Dendritic cell treated with granulocyte-macrophage colony-stimulating factor and Interleukin-4, amounts not matched to agents 40 ng/mL and 50 ng/mL, for 4 days (primary cell): Measurements from ENCODE around the gene MKX.
A peak's percentile ranks its signal among the peaks of the same experiment; 100 is the strongest.

Experiments used
- H3K27ac Mint-ChIP-seq: one replicate; pipeline ENCODE4 v1.8.0; 2022; ENCODE audit warnings: mild to moderate bottlenecking, mixed read lengths
- H3K27me3 Mint-ChIP-seq: one replicate; pipeline ENCODE4 v1.8.0; 2022; ENCODE audit warnings: mild to moderate bottlenecking, mixed read lengths
- H3K36me3 Mint-ChIP-seq: one replicate; pipeline ENCODE4 v1.8.0; 2022; ENCODE audit warnings: low read depth, mixed read lengths
- H3K4me1 Mint-ChIP-seq: one replicate; pipeline ENCODE4 v1.8.0; 2022; ENCODE audit warnings: low read depth, mixed read lengths
- H3K4me3 Mint-ChIP-seq: one replicate; pipeline ENCODE4 v1.8.0; 2022; ENCODE audit warnings: mild to moderate bottlenecking, moderate library complexity, mixed read lengths
- H3K9me3 Mint-ChIP-seq: one replicate; pipeline ENCODE4 v1.8.0; 2022; ENCODE audit warnings: mixed read lengths
- intact Hi-C: fragments of 100-400 bp; cut with micrococcal nuclease; formaldehyde crosslinking; loops from one replicate; pipeline ENCODE4 v1.15.0; 2022

MKX gene

DNA sequence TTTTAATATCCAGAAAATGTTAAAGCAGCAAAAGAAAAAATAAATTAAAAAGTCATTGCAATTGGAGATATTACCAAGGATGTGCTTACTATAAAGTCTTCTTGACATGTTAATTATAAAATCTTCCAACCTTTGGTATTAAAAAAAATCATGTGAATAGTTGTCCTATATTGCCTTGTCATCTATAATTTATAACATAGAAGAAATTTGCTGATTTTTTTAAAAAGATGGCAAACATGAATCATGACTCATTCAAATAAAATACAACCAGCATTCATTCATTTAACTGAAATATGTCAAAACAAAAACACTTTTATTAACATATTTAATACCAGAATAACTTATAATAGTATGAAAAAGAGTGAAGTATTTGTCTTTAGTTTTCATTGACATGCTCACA is 72.6 kb downstream of the MKX start:
- intact Hi-C loops = no loop called here
- H3K27me3 Mint-ChIP-seq = no peaks in the 10 kb centered on the region
- no peaks in the 10 kb centered on the region for H3K4me1 Mint-ChIP-seq
- H3K27ac Mint-ChIP-seq = no peak overlapping the region
- H3K9me3 Mint-ChIP-seq = no peaks in the 10 kb centered on the region
- no peaks in the 10 kb centered on the region for H3K36me3 Mint-ChIP-seq
- no peak overlapping the region for H3K4me3 Mint-ChIP-seq

DNA sequence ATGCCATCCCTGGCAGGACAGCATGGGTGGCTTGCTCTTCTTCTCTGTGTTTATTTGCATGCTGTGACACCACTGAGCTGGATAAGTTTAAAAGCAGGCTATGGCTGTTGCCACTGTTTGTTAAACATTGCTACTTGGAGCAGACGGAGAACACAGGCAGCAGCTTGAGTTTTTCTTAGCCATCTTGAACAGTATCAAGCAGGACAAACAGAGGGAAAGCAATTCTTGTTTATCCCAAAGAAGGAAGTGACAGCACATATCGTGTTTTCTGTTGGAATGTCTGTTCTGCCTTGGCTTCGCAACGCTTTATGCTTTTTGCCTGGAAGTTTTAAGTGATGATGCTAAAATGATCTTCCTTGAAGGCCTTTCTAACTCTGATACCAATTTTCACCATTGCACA is 73.8 kb downstream of the MKX start:
- Mint-ChIP-seq H3K36me3 (no peaks in the 10 kb centered on the region), H3K27ac (no peak overlapping the region), H3K4me1 (no peaks in the 10 kb centered on the region), H3K9me3 (no peaks in the 10 kb centered on the region), H3K27me3 (no peaks in the 10 kb centered on the region), H3K4me3 (no peak overlapping the region)
- intact Hi-C loops = no loop called here

- Mint-ChIP-seq H3K9me3 (no peaks in the 10 kb centered on the region), H3K36me3 (no peaks in the 10 kb centered on the region), H3K4me3 (no peak overlapping the region), H3K4me1 (peaks cover 48% of the 10 kb centered on the region), H3K27ac (peak overlapping the region; percentile 76), H3K27me3 (no peaks in the 10 kb centered on the region)
- intact Hi-C loops = no loop called here
Measured at GRCh38 chr10:27664461-27664860, 81.2 kb downstream of the MKX start.

DNA sequence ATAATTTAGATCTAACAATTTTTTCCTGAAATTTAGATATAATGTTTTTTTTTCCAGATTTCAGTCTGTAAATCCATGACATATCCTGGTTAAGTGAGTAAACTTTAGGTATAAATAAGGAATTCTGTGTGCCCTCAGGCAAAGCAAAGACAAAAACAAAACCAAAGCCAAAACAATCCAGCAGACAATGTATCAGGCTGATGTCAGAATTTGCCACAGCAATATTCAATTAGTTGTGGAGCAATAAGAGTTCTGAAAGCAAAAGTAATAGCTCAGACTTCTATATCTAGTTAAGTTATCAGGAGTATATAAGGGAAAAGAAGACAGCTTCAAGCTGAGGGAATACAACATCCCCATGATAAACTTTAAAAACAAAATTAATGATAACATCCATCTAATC is 82.0 kb downstream of the MKX start:
- no peak overlapping the region for H3K4me3 Mint-ChIP-seq
- H3K9me3 Mint-ChIP-seq = no peaks in the 10 kb centered on the region
- peaks cover 48% of the 10 kb centered on the region for H3K4me1 Mint-ChIP-seq
- H3K27ac Mint-ChIP-seq = peak overlapping the region; percentile 76
- intact Hi-C loops = no loop called here
- no peaks in the 10 kb centered on the region for H3K27me3 Mint-ChIP-seq
- H3K36me3 Mint-ChIP-seq = no peaks in the 10 kb centered on the region

- H3K27ac Mint-ChIP-seq = peak overlapping the region; percentile 92
- H3K27me3 Mint-ChIP-seq = no peaks in the 10 kb centered on the region
- H3K4me3 Mint-ChIP-seq = no peak overlapping the region
- no peaks in the 10 kb centered on the region for H3K36me3 Mint-ChIP-seq
- H3K4me1 Mint-ChIP-seq = peaks cover 51% of the 10 kb centered on the region
- intact Hi-C loops = no loop called here
- no peaks in the 10 kb centered on the region for H3K9me3 Mint-ChIP-seq
Measured at GRCh38 chr10:27661514-27662286, 83.9 kb downstream of the MKX start.

DNA sequence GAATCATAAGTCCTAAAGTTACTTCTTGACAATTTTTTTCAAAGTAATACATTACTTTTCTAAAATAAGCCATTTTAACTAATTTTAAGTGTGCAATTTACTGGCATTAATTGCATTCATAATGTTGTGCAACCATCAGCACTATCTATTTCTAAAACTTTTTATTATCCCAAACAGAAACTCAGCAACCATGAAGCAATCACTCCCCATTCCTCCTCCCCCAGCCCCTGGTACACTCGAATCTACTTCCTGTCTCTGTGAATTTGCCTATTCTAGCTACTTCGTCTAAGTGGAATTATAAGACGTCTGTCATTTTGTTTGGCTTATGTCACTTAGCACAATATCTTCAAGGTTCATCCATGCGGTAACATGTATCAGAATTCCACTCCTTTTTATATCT is 84.9 kb downstream of the MKX start:
- Mint-ChIP-seq H3K4me1 (peaks cover 53% of the 10 kb centered on the region), H3K36me3 (no peaks in the 10 kb centered on the region), H3K4me3 (peak overlapping the region; percentile 63), H3K9me3 (no peaks in the 10 kb centered on the region), H3K27ac (peak overlapping the region; percentile 92), H3K27me3 (no peaks in the 10 kb centered on the region)
- intact Hi-C loops = no loop called here

DNA sequence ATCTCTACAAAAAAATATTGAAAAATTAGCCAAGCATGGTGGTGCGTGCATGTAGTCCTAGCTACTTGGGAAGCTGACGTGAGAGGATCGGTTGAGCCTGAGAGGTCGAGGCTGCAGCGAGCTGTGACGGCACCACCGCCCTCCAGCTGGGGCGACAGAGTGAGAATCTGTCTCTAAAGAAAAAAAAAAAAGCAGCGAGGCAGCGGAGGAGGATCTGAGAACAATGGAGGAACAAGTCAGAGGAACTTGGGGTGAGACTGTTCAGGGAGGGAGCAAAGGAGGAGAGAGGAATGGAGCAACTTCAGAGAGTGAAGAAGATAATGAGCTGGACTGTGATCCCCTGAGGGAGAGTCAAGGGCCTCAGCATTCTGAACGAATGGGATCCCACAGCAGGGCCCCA is 85.4 kb downstream of the MKX start:
- Mint-ChIP-seq H3K4me3 (peak overlapping the region; percentile 63), H3K36me3 (no peaks in the 10 kb centered on the region), H3K27me3 (no peaks in the 10 kb centered on the region), H3K9me3 (no peaks in the 10 kb centered on the region), H3K27ac (peak overlapping the region; percentile 92), H3K4me1 (peaks cover 53% of the 10 kb centered on the region)
- intact Hi-C loops = no loop called here

- H3K36me3 Mint-ChIP-seq = no peaks in the 10 kb centered on the region
- H3K4me3 Mint-ChIP-seq = peak overlapping the region; percentile 63
- intact Hi-C loops = no loop called here
- H3K27me3 Mint-ChIP-seq = no peaks in the 10 kb centered on the region
- H3K4me1 Mint-ChIP-seq = peaks cover 52% of the 10 kb centered on the region
- H3K27ac Mint-ChIP-seq = peak overlapping the region; percentile 92
- H3K9me3 Mint-ChIP-seq = no peaks in the 10 kb centered on the region
Measured at GRCh38 chr10:27659786-27660185, 85.8 kb downstream of the MKX start.

- no peak overlapping the region for H3K27ac Mint-ChIP-seq
- H3K27me3 Mint-ChIP-seq = no peaks in the 10 kb centered on the region
- H3K4me1 Mint-ChIP-seq = peaks cover 50% of the 10 kb centered on the region
- H3K4me3 Mint-ChIP-seq = no peak overlapping the region
- intact Hi-C loops = no loop called here
- no peaks in the 10 kb centered on the region for H3K36me3 Mint-ChIP-seq
- H3K9me3 Mint-ChIP-seq = no peaks in the 10 kb centered on the region
Measured at GRCh38 chr10:27658788-27659187, 86.8 kb downstream of the MKX start.

DNA sequence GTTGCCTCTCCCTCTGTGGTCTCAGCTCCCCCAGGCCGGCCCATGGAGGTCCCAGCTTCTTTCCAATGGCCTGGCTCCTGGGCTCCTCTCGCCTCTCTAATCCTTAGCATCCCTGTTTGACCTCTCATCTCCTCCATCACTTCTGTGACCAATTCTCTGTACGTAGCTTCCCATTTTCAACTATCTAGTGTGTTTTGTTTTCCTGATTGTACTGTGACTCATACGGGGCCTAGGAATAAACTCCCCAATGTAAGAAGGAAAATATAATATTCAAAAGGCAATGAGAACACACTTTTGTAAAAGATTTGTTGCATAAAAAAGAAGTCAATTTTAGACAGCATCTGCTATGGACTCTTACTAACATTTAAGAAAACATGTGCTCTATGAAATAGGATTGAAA is 90.3 kb downstream of the MKX start:
- intact Hi-C loops = no loop called here
- H3K27me3 Mint-ChIP-seq = no peaks in the 10 kb centered on the region
- H3K36me3 Mint-ChIP-seq = no peaks in the 10 kb centered on the region
- no peak overlapping the region for H3K27ac Mint-ChIP-seq
- no peak overlapping the region for H3K4me3 Mint-ChIP-seq
- no peaks in the 10 kb centered on the region for H3K9me3 Mint-ChIP-seq
- H3K4me1 Mint-ChIP-seq = peaks cover 28% of the 10 kb centered on the region

GRCh38 chr10:27654284-27654683 is 91.3 kb downstream of the MKX start:
- intact Hi-C loops = no loop called here
- H3K4me3 Mint-ChIP-seq = no peak overlapping the region
- H3K36me3 Mint-ChIP-seq = no peaks in the 10 kb centered on the region
- no peak overlapping the region for H3K27ac Mint-ChIP-seq
- peaks cover 19% of the 10 kb centered on the region for H3K4me1 Mint-ChIP-seq
- H3K27me3 Mint-ChIP-seq = no peaks in the 10 kb centered on the region
- H3K9me3 Mint-ChIP-seq = no peaks in the 10 kb centered on the region

- Mint-ChIP-seq H3K27me3 (peaks cover 2% of the 10 kb centered on the region), H3K27ac (no peak overlapping the region), H3K4me1 (no peaks in the 10 kb centered on the region), H3K36me3 (no peaks in the 10 kb centered on the region), H3K9me3 (peaks cover 8% of the 10 kb centered on the region), H3K4me3 (no peak overlapping the region)
- intact Hi-C loops = no loop called here
Measured at GRCh38 chr10:27646604-27647175, 98.9 kb downstream of the MKX start.

DNA sequence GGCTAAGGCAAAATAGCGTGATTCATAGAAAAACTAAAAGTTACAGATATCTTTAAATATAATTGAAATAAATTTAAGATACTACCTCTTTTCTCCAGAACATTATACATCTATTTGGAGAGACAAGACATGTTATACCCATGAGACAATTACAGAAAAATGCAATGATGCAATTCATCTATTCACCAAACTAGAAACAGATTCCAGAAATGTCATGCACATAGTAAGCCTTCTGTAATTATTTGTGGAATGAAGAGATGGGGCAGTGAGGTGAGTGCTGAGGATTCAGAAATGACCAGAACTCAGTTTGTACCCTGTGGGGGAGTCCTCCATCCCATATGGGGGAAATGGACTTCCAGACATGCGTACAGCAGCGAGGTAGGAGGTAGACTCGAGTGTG is 99.4 kb downstream of the MKX start:
- Mint-ChIP-seq H3K4me1 (no peaks in the 10 kb centered on the region), H3K27ac (no peak overlapping the region), H3K9me3 (peaks cover 8% of the 10 kb centered on the region), H3K27me3 (peaks cover 2% of the 10 kb centered on the region), H3K4me3 (no peak overlapping the region), H3K36me3 (no peaks in the 10 kb centered on the region)
- intact Hi-C loops = no loop called here

DNA sequence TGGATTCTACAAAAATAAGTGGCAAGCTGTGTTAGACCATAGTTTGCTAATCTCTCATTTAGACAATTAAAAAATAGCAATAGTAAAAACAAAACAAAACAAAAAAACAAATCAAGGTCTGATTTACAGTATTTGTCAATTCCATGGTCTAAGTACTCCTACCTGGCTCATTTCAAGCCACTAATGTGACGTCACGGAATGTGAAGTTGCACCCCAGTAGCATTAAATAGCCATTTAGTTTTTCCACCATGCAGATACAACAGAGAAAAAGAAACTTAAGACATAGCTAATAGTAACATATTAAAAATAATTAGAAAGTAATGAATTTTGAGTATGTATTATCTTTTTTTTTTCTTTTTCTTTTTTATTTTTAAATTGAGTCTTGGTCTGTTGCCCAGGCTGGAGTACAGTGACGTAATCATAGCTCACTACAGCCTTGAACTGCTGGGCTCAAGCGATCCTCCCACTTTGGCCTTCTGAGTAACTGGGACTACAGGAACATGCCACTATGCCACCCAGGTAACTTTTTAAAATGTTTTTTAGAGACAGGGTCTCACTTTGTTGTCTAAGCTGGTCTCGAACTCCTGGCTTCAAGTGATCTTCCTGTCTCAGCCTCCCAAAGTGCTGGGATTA is 101.2 kb downstream of the MKX start:
- H3K4me3 Mint-ChIP-seq = no peak overlapping the region
- peaks cover 2% of the 10 kb centered on the region for H3K27me3 Mint-ChIP-seq
- H3K9me3 Mint-ChIP-seq = peaks cover 8% of the 10 kb centered on the region
- H3K27ac Mint-ChIP-seq = no peak overlapping the region
- intact Hi-C loops = no loop called here
- H3K4me1 Mint-ChIP-seq = no peaks in the 10 kb centered on the region
- H3K36me3 Mint-ChIP-seq = no peaks in the 10 kb centered on the region
